Stimulated activated CD8-positive, alpha-beta memory T cell treated with anti-CD3 and anti-CD28 coated beads, Interleukin-4, amount 100 ng/mL, for 48 hours (primary cell): ENCODE data around the gene ADAMTS6.
"Not testable (repeated sequence)": the region's sequence is repeated elsewhere in the genome, so short reads cannot be mapped to it uniquely, and the experiment has no call there.

Experiments used
- DNase-seq: peaks from one replicate; pipeline ENCODE4 v3.0.0-alpha.2; 2020

ADAMTS6 gene

GRCh38 chr5:65190328-65191053, 291.2 kb downstream of the ADAMTS6 start:
- DNase-seq = no peak

DNA sequence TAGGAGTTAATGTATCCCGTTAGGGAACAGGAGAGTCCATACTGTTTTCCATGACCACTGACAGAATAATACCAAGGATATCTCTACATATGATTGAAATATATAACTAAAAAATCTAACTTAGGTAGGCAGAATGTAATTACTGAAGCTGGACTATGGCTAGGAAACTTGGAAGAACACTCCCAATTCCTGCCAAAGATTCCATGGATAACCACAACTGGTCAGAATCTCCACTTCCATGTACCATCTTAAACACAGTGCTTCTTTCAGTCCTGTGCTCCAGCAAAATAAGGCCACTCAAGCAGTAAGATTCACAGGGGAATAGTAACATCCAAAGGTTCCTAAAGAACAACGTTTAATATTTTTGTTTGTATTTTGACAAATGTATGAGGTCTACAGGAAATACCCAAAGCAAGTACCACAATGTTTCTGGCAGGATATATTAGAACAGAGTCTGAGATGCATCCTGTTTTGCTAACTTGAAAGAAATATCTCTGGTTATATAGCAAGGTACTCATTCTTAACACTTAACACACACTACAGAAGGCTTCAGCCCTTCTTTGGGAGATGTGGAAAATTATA, 295.0 kb downstream of the ADAMTS6 start:
- DNase-seq = no peak

DNA sequence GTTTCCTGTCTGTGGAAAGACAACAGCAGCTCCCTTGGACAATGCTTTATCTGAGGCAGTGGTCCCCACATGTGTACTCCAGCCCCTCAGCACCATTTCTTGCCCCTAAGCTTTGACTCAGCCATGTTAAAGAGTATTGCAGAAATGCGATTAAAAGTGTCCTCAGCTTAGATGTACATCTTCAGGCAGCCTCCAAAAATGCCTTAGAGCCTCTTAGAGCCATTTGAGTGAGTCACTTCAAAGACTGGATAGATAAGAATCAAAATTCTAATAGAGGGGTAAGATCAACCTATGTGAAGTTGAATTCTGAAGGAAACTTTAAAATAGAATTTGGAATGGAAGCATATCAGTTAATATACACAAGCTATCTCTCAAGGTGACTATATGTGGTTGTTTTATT, 296.3 kb downstream of the ADAMTS6 start:
- DNase-seq = no peak

- DNase-seq = no peak
These were observed 296.9 kb downstream of the ADAMTS6 start for GRCh38 chr5:65184780-65185179.

- DNase-seq = not testable (repeated sequence)
These were observed 307.5 kb downstream of the ADAMTS6 start for GRCh38 chr5:65174231-65174630.

DNA sequence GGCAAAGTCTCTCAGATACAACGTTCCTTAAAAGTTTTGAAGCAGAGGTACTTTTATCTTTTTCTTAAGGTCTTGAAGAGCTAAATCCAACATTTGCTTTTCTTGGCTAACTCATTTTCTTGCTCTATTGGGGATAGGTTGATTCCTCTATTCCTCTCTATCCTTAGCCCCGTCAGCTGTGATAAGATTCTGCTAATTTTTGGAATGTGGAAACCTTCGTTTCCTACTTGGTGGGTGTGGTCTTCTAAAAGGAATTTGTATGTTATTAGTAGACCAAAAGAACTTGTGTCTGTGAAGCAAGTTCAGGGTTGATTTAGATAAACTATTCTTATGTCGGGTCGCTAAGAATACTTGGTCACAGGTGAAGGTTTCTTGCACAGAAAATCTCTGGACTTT, 308.6 kb downstream of the ADAMTS6 start:
- DNase-seq = no peak

- peak; percentile 83 for DNase-seq
These were observed 309.1 kb downstream of the ADAMTS6 start for GRCh38 chr5:65172486-65173129.

DNA sequence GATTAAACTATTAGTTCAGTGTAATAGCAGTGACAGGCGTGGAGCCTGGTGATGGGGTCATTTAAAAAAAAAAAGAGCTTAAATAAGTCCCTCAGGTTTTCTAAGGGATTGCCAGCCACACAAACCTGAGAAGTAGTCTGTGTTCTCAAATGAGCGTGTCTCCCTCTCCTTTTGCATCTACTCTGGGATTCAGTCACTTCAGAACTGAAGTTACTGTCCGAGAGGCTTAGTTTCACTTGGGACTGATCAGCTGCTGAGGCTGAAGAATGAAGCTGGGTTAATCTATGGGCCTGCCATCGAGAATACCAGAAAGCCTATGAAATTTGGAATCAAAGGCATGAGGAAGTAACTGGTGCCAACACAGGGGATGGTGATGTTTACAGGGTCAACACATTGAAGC, 310.1 kb downstream of the ADAMTS6 start:
- DNase-seq = no peak

DNA sequence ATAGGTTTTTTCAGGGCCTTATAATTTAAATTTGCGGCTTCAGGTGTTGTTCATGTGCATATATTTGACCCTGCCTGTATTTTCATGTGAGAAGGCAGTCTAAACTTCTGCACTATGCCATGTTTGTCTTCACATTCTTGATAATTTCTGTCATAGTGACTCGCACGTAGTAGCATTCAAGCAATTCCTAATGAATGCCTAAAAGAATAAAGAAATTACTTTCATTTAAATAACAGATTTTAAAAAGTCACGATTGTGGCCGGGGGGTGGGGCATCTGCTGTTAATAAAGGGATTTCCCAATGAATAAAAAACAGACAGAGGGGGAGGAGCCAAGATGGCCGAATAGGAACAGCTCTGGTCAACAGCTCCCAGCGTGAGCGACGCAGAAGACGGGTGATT, 318.0 kb downstream of the ADAMTS6 start:
- no peak for DNase-seq

DNA sequence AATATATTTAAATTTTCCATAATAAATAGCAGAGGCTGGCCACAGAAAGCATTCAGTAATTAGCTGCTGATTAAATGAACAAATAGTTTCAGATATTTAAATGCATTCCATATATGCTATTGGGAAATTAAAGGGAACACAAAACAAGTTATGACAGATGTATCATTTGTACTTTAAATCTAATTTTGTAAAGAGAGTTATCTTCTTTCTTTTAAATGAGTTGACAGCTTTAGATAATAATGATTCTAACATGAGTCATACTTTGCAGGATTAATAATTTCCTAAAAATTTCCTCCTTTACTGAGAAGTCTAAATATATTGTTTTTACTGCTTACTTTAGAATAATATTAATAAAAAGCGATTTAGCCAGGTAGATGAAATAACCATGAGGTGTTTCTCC, 320.1 kb downstream of the ADAMTS6 start:
- no peak for DNase-seq

DNA sequence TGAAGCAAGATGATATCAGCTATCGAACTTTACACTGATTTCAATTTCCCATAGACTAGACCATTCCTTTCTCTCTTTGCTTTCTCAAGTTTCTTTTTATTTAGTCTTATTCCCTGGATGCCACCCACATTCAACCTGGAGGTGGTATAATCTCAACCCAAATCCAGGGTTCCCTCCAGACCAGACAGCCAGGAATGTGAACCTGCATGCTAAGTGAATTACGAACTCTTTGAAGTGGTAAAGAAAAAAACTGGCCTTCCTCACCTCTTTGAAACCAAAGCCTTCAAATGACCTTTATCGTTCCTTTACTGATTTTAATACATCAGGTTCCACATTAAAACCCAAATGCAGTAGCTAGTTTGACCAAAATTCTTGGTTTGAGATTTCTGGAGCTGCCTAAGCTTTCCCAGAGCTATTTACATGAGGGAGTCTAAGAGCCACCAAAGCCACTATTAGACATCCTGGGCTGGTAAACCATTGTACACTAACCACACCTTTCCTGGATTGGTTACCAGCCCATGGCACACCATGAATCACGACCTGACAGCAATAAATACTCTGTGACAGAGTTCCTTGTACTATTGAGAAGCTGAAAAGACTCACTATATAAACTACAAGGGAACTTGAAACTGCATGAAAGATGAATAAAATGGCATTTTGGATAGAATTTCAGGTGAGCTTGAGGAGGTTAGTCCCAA, 323.7 kb downstream of the ADAMTS6 start:
- DNase-seq = no peak

DNA sequence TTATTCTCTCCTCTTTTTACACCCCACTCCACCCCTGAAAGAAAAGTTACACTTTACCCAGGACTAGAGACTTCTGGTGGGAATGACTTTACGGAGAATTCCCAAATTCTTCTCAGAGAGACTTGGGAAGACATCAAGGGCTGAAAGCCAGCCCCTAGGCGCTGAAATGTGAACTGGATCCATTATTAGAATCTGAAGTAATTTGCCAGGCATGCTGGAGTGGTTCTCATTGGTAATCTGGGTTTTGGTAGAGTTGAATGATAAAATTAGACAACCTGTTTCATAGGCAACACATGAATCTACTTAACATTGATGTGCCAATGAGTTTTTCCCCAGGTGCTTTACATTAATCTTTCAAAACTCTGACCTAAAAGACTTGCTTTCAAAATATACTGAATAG, 324.8 kb downstream of the ADAMTS6 start:
- no peak for DNase-seq

GRCh38 chr5:65152131-65152530, 329.6 kb downstream of the ADAMTS6 start:
- DNase-seq = no peak

GRCh38 chr5:65151614-65152013, 330.1 kb downstream of the ADAMTS6 start:
- no peak for DNase-seq

DNA sequence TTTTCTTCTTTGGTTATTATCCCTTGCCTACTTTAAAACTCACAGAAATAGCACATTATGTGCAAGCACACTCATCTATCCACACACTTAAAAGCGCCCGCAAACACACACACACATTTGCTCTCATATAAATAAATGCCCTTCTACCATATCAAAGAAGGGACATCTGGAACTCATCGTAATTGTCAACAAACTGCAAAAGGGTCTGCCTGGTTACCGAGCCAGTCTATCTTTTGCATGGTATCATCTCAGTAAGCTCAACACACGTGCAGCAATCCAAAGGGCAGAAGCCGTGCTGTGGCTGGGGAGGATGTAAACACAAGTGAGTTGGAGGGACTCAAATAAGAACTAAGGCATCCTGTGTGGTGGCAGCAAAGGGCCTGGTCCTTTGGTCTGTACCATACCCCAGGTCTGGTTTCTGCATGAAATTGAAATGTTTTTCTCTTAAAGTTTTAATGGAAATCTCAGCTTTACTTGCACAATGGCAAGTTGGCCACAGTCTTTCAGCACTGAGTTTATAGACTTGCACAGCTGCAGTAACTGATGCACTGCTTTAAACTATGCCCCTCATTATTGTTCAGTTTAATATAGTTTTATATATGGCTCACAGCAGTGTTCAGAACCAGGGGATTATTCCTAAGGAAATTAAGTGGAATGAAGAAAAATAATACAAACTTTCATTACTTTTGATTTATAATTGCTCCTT, 331.0 kb downstream of the ADAMTS6 start:
- DNase-seq = no peak

DNA sequence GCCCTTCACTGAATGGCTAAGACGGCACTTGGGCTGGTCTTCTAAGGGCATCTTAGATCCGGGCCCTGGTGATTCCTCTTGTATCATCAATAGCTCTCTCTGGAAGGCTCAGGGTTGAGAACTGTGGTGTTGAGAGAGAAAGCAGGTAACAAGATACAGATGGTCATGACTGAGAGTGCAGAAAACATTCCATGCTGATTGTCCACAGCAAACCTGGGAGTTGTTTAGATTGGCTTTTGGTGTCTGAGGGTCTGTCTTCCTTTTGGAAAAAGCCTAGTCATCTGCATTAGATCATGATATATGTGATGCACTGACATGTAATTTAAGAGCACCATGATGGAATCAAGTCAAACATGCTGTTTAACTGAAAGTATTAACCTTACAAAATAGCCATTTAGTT, 331.9 kb downstream of the ADAMTS6 start:
- no peak for DNase-seq

DNA sequence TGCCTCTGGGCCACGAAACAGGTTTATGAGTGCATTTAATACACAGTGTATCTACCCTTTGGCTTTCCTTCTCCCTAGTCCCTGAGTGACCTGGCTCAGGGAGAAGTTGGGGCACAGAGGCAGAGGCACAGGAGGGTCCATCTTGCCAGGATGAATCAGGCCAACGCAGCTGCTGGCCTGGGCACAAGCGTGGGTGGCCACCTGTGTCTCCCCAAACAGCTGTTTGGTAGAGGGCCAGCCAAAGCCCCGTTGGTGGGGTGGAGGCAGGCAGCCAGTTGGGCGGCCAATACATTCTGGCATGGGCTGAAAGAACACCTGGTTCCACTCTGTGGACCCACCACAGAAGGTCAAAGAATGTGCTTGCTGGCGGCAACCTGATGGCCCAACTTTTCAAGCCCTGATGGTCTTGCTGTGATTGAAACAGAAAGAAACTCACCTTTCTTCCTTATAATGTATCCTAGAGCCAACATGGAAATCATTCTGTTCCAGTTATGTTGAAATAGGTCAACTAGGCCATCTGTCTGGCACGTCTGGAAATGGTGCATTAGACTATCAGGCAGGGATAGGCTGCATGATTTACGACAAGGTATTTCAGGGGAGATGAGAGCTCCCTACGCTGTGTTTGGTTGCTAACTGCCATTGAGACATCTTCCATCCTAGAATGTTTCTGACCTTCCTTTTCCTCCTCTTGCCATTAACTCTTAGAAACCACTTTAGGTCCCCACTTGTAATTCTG, 337.4 kb downstream of the ADAMTS6 start:
- no peak for DNase-seq

DNA sequence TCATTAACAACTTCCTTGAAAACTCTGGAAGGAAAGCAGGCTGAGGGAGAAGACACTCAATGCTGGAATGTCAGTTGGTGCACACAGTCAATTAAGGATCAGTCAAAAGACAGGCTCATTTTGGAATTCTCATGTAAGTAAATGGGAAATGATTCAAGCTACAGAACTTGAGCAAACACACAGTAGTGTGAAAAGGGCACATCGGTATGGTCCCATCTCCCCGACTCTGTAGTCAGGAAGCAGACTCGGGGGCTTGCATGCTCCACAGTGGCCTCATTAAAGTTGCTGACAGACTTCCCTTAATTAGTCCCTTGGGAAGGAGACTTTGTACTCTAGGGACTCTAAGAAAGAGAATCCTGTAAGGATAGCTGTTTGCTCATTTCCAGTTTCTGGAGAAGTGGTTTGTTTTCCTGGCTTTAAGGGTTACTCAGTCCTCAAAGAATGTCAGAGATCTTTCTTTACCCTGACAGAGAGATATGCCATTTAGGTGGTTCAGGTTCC, 339.2 kb downstream of the ADAMTS6 start:
- no peak for DNase-seq

DNA sequence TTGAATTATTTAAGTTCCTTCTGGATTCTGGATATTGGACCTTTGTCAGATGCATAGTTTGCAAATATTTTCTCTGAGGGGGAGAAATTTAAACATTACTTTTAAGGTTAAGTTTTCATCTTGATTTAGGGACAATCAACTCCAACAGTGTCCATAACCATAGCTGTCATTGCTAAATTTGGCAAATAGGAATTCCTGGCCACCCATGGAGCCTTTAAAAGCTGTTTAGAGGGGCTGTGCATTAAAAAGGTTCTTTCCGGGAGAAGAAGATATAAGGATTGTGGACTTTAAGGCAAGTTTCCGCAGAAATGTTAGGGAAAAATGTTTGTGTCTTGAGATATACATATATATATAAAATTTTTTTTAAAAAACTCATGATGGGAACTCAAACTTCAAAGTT, 339.7 kb downstream of the ADAMTS6 start:
- no peak for DNase-seq

- DNase-seq = no peak
These were observed 340.2 kb downstream of the ADAMTS6 start for GRCh38 chr5:65141493-65141892.

DNA sequence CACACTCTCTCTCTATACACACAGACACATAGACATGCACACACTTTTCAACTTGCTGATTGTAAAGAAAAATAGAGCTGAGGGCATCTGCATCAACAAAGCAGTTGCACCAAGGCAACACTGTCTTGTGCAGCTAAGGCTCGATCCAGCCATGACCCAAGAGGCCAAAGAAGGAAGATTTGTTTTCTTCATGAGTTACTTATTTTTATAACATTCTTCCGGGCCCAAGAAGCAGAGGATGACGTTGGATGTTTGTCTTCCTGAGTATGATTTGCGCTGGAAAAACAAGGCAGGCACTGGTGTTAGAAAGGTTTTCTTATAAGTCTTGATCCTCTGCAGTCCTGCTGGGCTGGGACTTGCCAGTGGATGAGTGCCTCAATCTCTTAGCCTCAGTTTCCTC, 344.1 kb downstream of the ADAMTS6 start:
- no peak for DNase-seq

DNA sequence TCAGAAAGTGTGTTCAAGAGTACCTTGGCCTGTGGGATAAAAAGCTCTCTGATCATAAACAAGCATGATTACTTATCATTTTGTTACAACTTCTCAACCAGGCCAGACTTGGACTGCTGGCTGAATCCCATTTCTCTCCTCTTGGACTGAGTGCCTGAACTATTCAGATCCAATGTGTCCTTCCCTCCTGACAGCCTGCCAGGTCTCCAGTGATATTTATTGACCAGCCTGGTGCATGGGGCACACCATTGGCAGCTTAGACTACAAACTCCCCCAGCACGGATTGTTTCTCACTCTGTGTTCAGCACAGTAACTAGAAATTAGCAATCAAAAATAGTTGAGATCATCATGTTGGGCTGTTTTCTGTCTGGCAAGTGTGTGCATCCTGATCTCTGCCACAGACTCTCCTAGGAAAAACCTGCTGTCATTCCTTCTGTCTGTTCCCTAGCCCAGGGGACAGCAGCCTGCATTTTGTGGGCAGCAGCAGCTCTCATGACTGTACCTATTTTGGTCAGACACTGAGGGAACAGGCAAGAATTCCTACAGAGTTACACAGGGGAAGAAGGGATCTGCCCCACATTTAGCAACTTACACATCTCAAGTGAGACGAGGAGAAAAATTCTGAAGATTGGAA, 348.1 kb downstream of the ADAMTS6 start:
- DNase-seq = no peak
